HG02588 (cell line): ENCODE data around the gene ZCWPW1.
"Not testable (repeated sequence)": the region's sequence is repeated elsewhere in the genome, so short reads cannot be mapped to it uniquely, and the experiment has no call there.

Experiments
- ATAC-seq: cut with Tn5 transposase; IDR thresholded peaks from one replicate; pipeline ENCODE4 v1.9.1; 2021; ENCODE audit warnings: mild to moderate bottlenecking, moderate library complexity; ENCODE audit not compliant: unreplicated experiment

ZCWPW1 gene

DNA sequence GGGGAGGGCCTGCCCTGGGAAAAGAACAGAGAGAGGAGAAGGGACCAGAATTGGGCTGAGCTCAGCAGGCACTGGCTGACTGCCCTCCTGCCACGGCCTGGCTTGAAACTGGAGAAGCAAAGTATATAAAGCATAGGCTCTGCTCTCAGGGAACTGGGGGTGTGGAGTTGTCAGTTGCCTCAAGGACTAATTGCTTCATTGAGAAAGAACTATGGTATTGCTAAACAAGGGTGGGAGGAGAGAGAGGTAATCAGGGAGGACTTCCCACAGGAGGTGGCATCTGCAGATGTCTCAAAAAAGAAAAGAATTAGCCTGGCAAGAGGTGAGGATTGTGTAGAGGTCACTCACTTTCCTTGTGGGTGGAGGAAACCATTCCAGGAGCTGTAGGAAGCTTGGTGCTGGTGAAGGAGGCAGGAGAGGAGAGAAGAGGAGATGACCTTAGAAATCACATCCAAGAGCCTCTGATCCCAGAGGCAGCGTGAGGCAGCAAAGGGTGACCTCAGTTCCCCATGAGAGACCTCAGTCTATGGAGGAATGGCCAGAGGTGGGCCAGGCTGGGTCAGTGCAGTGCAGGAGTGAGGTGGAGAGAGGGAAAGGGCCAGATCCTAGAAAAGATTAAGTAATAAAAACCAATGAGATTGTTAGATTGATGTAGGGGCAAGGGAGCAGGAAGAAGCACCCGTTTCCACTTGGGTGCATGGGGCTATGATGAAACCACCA, 68.2 kb downstream of the ZCWPW1 start:
- ATAC-seq, result no peak

- no peak for ATAC-seq
Observed at GRCh38 chr7:100358857-100359212, 69.7 kb downstream of the ZCWPW1 start.

GRCh38 chr7:100358027-100358856, 70.3 kb downstream of the ZCWPW1 start, which contains the start of gene PILRB:
PILRB (plus strand) TSS chr7:100358117; CDS start chr7:100358303, 186 bp downstream.
- no peak for ATAC-seq

GRCh38 chr7:100357131-100357561, 71.4 kb downstream of the ZCWPW1 start:
- ATAC-seq, result no peak

- ATAC-seq, result no peak
Observed at GRCh38 chr7:100356416-100357068, 72.0 kb downstream of the ZCWPW1 start.

DNA sequence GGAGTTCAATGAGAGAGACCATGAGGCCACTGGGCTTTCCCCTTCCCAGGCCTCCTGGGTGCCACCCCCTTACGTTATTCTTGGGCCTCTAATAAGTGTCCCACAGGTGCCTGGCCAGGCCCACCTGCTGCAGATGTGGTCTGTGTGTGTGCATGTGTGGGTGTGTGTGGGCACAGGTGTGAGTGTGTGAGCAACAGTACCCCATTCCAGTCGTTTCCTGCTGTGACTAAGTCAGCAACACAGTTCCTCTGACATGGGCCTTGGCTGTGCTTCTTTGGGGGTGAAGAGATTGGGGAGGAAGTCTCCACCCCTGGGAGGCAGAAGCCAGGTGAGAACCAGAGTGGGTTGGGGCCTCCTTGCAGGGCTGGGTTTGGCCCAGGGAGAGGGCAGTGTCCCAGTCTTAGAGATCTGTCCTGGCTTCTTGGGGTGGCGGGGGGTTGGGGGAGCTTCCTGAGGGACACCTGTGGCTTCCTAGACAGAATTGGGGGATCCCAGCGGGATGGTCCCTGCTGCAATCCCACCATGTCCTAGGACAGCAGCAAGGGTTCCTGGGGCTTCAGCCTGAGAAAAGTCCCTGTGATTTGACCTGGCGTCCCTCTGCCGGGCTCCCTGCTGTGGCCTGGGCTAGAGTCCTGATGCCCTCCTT, 74.7 kb downstream of the ZCWPW1 start:
- ATAC-seq, result no peak

DNA sequence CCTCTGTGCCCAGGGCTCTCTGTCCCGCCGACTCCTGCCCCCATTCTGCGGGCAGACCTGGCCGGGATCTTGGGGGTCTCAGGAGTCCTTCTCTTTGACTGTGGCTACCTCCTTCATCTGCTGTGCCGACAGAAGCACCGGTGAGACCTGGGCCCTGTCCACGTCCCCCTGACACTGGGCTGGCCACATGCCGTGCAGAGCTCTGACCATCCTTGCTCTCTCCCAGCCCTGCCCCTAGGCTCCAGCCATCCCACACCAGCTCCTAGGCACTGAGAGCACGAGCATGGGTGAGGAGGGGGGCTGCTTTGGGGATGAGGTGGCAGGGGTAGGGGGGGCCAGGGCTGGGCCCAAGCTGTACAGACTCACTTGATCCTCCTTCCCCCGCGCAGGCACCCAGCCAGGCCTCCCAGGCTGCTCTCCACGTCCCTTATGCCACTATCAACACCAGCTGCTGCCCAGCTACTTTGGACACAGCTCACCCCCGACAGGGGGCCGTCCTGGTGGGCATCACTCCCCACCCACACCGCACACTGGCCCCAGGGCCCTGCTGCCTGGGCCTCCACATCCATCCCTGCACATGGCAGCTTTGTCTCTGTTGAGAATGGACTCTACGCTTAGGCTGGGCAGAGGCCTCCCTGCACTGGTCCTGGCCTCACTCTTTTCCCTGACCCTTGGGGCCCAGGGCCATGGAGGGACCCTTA, 75.4 kb downstream of the ZCWPW1 start:
- ATAC-seq, result no peak

GRCh38 chr7:100352230-100352781, 76.2 kb downstream of the ZCWPW1 start:
- ATAC-seq, result not testable (repeated sequence)

- ATAC-seq, result no peak
Observed at GRCh38 chr7:100351657-100352058, 76.8 kb downstream of the ZCWPW1 start.
